Embryonic facial prominence (tissue), 1 donor: ENCODE data around the gene INHBE.
"Not testable (repeated sequence)": the region's sequence is repeated elsewhere in the genome, so short reads cannot be mapped to it uniquely, and the experiment has no call there.

ENCODE experiments used
- DNase-seq: peaks from one replicate; pipeline ENCODE4 v3.0.0-alpha.2; 2016; ENCODE audit errors: extremely low spot score

Gene INHBE

GRCh38 chr12:57497223-57498131 is 42.4 kb downstream of the INHBE start:
- no peak for DNase-seq

- no peak for DNase-seq
Observed at GRCh38 chr12:57498132-57498502, 43.0 kb downstream of the INHBE start.

- DNase-seq: no peak
Observed at GRCh38 chr12:57498571-57498970, 43.5 kb downstream of the INHBE start.

- no peak for DNase-seq
Observed at GRCh38 chr12:57500213-57500612, 45.1 kb downstream of the INHBE start.

GRCh38 chr12:57502311-57502969 is 47.3 kb downstream of the INHBE start:
- DNase-seq: not testable (repeated sequence)

- DNase-seq: not testable (repeated sequence)
Observed at GRCh38 chr12:57506541-57506940, 51.4 kb downstream of the INHBE start.
